ENCODE measurements around the gene RELT. TPM values are rescaled to one million over a fixed set of nuclear protein-coding genes. Genes with fewer than 3 reads are reported as not detected.

Gene RELT
- total and polyA plus RNA-seq, 2 donors (not counting 1 experiment from before 2014, with no cell fraction given), result 71.6 to 92.4 TPM

- Mint-ChIP-seq H3K4me3 (no peak overlapping the region), H3K27me3 (no peaks in the 10 kb centered on the region), H3K27ac (no peak overlapping the region), H3K4me1 (no peaks in the 10 kb centered on the region), H3K9me3 (ENCODE audit: insufficient read depth) (no peaks in the 10 kb centered on the region)
- Histone ChIP-seq H3K4me2 (replicated peaks; ENCODE audit: low read depth, low read length, poor library complexity, severe bottlenecking) (no peak overlapping the region), H3K4me3 (ENCODE audit: control extremely low read depth in 1 of 5, extremely low read depth in 1 of 5, insufficient read depth in 1 of 5, low read depth in 2 of 5, low read length in 4 of 5) (no peak overlapping the region), H3K27me3 (replicated peaks in 1 of 4; ENCODE audit: control extremely low read depth in 1 of 4, control insufficient read depth in 3 of 4, insufficient read depth in 4 of 4, low read length in 3 of 4) (no peaks in the 10 kb centered on the region), H3K27ac (ENCODE audit: low read length in 2 of 2) (no peak overlapping the region), H3K9me3 (ENCODE audit: control extremely low read depth in 1 of 3, control insufficient read depth in 2 of 3, insufficient read depth in 1 of 3, low read length in 2 of 3) (no peaks in the 10 kb centered on the region), H3K36me3 (replicated peaks in 1 of 2; ENCODE audit: control extremely low read depth in 1 of 2, control insufficient read depth in 1 of 2, extremely low read depth in 1 of 2, insufficient read depth in 2 of 2, low read length in 1 of 2) (peaks cover 0 to 2% of the 10 kb centered on the region in 2 experiments), H3K9ac (ENCODE audit: low read length) (no peak overlapping the region), H3K79me2 (ENCODE audit: control insufficient read depth, insufficient read depth, low read length) (no peaks in the 10 kb centered on the region), H2AFZ (ENCODE audit: insufficient read depth, low read depth, low read length, poor library complexity, severe bottlenecking) (no peak overlapping the region), H4K20me1 (ENCODE audit: control insufficient read depth, insufficient read depth, low read length, poor library complexity, severe bottlenecking) (no peaks in the 10 kb centered on the region), H3K4me1 (ENCODE audit: control insufficient read depth in 2 of 2, insufficient read depth in 2 of 2, low read length in 2 of 2) (no peaks in the 10 kb centered on the region)
- intact Hi-C loops (cut with micrococcal nuclease), result no loop called here
- POLR2A ChIA-PET, result no interaction called here
- DNase-seq (no peak), ATAC-seq (ENCODE audit: low read depth) (no peak)
- no peak for TF ChIP-seq EZH2 (IDR thresholded peaks at IDR 0.05; ENCODE audit: borderline replicate concordance, insufficient read depth, low read depth, low read length, poor library complexity, severe bottlenecking)
- TF ChIP-seq CTCF (IDR thresholded peaks at IDR 0.05), result no peak
- CTCF ChIA-PET, result interaction anchor here (1.4 kb wide), 1 partner anchor 179 kb away, joined by 3 read pairs; no protein-coding TSS in a partner anchor
Observed at GRCh38 chr11:73445980-73446379, 69.8 kb downstream of the RELT start.

GRCh38 chr11:73446766-73447165 lies 70.6 kb downstream of the RELT start:
- Mint-ChIP-seq H3K27ac (no peak overlapping the region), H3K4me1 (no peaks in the 10 kb centered on the region), H3K9me3 (ENCODE audit: insufficient read depth) (no peaks in the 10 kb centered on the region), H3K4me3 (no peak overlapping the region), H3K27me3 (no peaks in the 10 kb centered on the region)
- DNase-seq (no peak), ATAC-seq (ENCODE audit: low read depth) (no peak)
- peaks cover 0 to 2% of the 10 kb centered on the region in 2 experiments for H3K36me3 ChIP-seq (replicated peaks in 1 of 2; ENCODE audit: control extremely low read depth in 1 of 2, control insufficient read depth in 1 of 2, extremely low read depth in 1 of 2, insufficient read depth in 2 of 2, low read length in 1 of 2)
- no peak overlapping the region for H3K27ac ChIP-seq (ENCODE audit: low read length in 2 of 2)
- no peaks in the 10 kb centered on the region for H4K20me1 ChIP-seq (ENCODE audit: control insufficient read depth, insufficient read depth, low read length, poor library complexity, severe bottlenecking)
- H3K9me3 ChIP-seq (ENCODE audit: control extremely low read depth in 1 of 3, control insufficient read depth in 2 of 3, insufficient read depth in 1 of 3, low read length in 2 of 3), result no peaks in the 10 kb centered on the region
- no peaks in the 10 kb centered on the region for H3K79me2 ChIP-seq (ENCODE audit: control insufficient read depth, insufficient read depth, low read length)
- no peak overlapping the region for H2AFZ ChIP-seq (ENCODE audit: insufficient read depth, low read depth, low read length, poor library complexity, severe bottlenecking)
- no peaks in the 10 kb centered on the region for H3K27me3 ChIP-seq (replicated peaks in 1 of 4; ENCODE audit: control extremely low read depth in 1 of 4, control insufficient read depth in 3 of 4, insufficient read depth in 4 of 4, low read length in 3 of 4)
- H3K4me1 ChIP-seq (ENCODE audit: control insufficient read depth in 2 of 2, insufficient read depth in 2 of 2, low read length in 2 of 2), result no peaks in the 10 kb centered on the region
- WGBS (ENCODE audit: insufficient coverage), result 100% methylated on average over 2 of the region's 2 CpGs
- H3K9ac ChIP-seq (ENCODE audit: low read length), result no peak overlapping the region
- ChIA-PET POLR2A (no interaction called here), CTCF (interaction anchor here (0.5 to 0.6 kb wide), 3 partner anchors 11 to 738 kb away, joined by 3 to 4 read pairs (median 3); no protein-coding TSS in a partner anchor)
- TF ChIP-seq EZH2 (IDR thresholded peaks at IDR 0.05; ENCODE audit: borderline replicate concordance, insufficient read depth, low read depth, low read length, poor library complexity, severe bottlenecking) (no peak), CTCF (IDR thresholded peaks at IDR 0.05) (no peak)
- H3K4me3 ChIP-seq (ENCODE audit: control extremely low read depth in 1 of 5, extremely low read depth in 1 of 5, insufficient read depth in 1 of 5, low read depth in 2 of 5, low read length in 4 of 5), result no peak overlapping the region
- no peak overlapping the region for H3K4me2 ChIP-seq (replicated peaks; ENCODE audit: low read depth, low read length, poor library complexity, severe bottlenecking)
- intact Hi-C loops (cut with micrococcal nuclease), result no loop called here

Other genes starting within 250 kb of the RELT start
- 189 and 193 TPM in 2 replicates for gene FCHSD2, start 234.1 kb upstream of the RELT start, total RNA-seq
- 113 and 206 TPM in 2 replicates for gene FCHSD2, start 234.1 kb upstream of the RELT start, polyA plus RNA-seq
- gene P2RY2, start 158.1 kb upstream of the RELT start, total RNA-seq, result 0.37 and 0.73 TPM in 2 replicates
- gene P2RY2, start 158.1 kb upstream of the RELT start, polyA plus RNA-seq, result 0.12 and 0.13 TPM in 2 replicates
- gene P2RY6, start 104.1 kb upstream of the RELT start, total RNA-seq, result 0.25 TPM in 1 of 2 replicates, not detected in the other
- gene P2RY6, start 104.1 kb upstream of the RELT start, polyA plus RNA-seq, result 0.04 TPM in 1 of 2 replicates, not detected in the other
- gene ARHGEF17, start 68.1 kb upstream of the RELT start, total RNA-seq, result 0.02 and 0.05 TPM in 2 replicates
- gene ARHGEF17, start 68.1 kb upstream of the RELT start, polyA plus RNA-seq, result 0.01 TPM in 1 of 2 replicates, not detected in the other
- 23.3 and 26.8 TPM in 2 replicates for gene FAM168A, start 221.7 kb downstream of the RELT start, total RNA-seq
- gene FAM168A, start 221.7 kb downstream of the RELT start, polyA plus RNA-seq, result 9.7 and 11.0 TPM in 2 replicates